Measurements from ENCODE around the gene RALY. TPM values are rescaled to one million over a fixed set of nuclear protein-coding genes. Genes with fewer than 3 reads are reported as not detected.

The RALY gene
- 58.0 and 73.5 TPM in 2 replicates for total RNA-seq

GRCh38 chr20:33993576-33994221 lies at the start of gene RALY:
Gene RALY (plus strand): TSS chr20:33993911. CDS start chr20:34072075, 78,164 bp downstream.

GRCh38 chr20:34111702-34112599 lies 118.2 kb downstream of the RALY start, which contains the start of gene EIF2S2:
Gene EIF2S2 (minus strand): TSS chr20:34112243. CDS start chr20:34112110, 133 bp downstream.

Other genes starting within 250 kb of the RALY start
- 20.5 and 38.1 TPM in 2 replicates for gene CHMP4B, start 182.6 kb upstream of the RALY start, total RNA-seq
- 148 and 152 TPM in 2 replicates for gene EIF2S2, start 118.3 kb downstream of the RALY start, total RNA-seq
- not detected in 2 replicates for gene ASIP, start 247.5 kb downstream of the RALY start, total RNA-seq